ENCODE results near the gene ZDHHC22.

DNA sequence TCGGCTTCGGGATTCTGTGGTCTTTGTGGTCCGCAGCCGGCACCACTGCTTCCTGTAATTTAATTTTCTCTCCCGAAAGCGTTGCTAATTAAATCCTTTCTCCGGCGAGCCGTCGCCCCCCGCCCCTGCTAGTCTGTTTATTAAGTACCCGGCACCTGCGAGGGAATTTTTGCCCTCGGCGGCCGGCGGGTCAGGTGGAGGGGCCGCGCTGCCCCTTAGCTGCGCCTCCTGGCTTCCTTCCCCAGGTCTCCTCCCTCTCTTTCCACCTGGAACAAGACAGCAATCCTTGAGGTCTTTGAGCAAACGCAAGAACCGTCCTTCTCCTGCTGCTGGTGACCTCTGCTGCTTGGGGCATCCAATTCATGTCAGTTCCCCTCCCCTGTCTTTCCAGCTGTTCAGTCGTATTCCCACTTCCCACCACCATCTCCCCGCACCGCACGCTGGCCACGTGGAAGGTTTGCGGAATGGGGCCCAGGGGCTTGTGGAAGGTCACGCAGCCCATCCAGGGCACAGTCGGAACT is 16.2 kb downstream of the ZDHHC22 start:
- TF ChIP-seq CTCF (IDR thresholded peaks at IDR 0.05): peak in 1 of 4 experiments; percentile 34
- no peak for TF ChIP-seq POLR2AphosphoS5 (IDR thresholded peaks at IDR 0.05)
- no peak for TF ChIP-seq POLR2A (IDR thresholded peaks at IDR 0.05)
- TF ChIP-seq EP300 (IDR thresholded peaks at IDR 0.05): no peak
